ENCODE data around the gene ZNF609. TPM values are rescaled to one million over a fixed set of nuclear protein-coding genes. Genes with fewer than 3 reads are reported as not detected.

The ZNF609 gene
- polyA plus RNA-seq, 1 donor (not counting 4 experiments of a cell fraction or from before 2014, with no cell fraction given), result 16.9 TPM

- Histone ChIP-seq H3K4me3 (ENCODE audit: control insufficient read depth in 2 of 3, extremely low read depth in 1 of 3, insufficient read depth in 2 of 3, low read depth in 1 of 3, low read length in 3 of 3) (no peak overlapping the region), H3K4me2 (ENCODE audit: control insufficient read depth, extremely low read depth, insufficient read depth, low read depth, low read length) (no peak overlapping the region), H3K9me3 (ENCODE audit: control insufficient read depth, low read depth, low read length) (no peaks in the 10 kb centered on the region), H3K4me1 (ENCODE audit: control insufficient read depth, extremely low read depth, insufficient read depth, low read length) (no peaks in the 10 kb centered on the region), H3K27me3 (ENCODE audit: control insufficient read depth, extremely low read depth, insufficient read depth, low read length) (no peaks in the 10 kb centered on the region), H4K20me1 (ENCODE audit: control insufficient read depth, extremely low read depth, insufficient read depth, low read length) (no peaks in the 10 kb centered on the region), H3K9ac (ENCODE audit: control insufficient read depth, extremely low read depth, insufficient read depth, low read length) (no peak overlapping the region), H3K9me1 (ENCODE audit: control insufficient read depth, extremely low read depth, insufficient read depth, low read length) (no peaks in the 10 kb centered on the region), H3K27ac (ENCODE audit: control insufficient read depth, insufficient read depth, low read length) (no peak overlapping the region), H3K79me2 (ENCODE audit: control insufficient read depth, insufficient read depth, low read length) (peaks cover 12% of the 10 kb centered on the region), H2AFZ (ENCODE audit: control insufficient read depth, low read length) (no peak overlapping the region), H3K36me3 (ENCODE audit: control insufficient read depth in 2 of 2, extremely low read depth in 1 of 2, insufficient read depth in 2 of 2, low read length in 2 of 2) (peaks cover 0 to 1% of the 10 kb centered on the region in 2 experiments)
- DNase-seq (ENCODE audit: low read depth, low spot score) (no peak), FAIRE-seq (no peak)
- TF ChIP-seq CTCF (optimal IDR thresholded peaks at IDR 0.05 in 1 of 3, IDR thresholded peaks at IDR 0.05 in 1 of 3, conservative IDR thresholded peaks at IDR 0.05 in 1 of 3; ENCODE audit: extremely low read depth in 1 of 3, insufficient read depth in 2 of 3, low read length in 3 of 3) (no peak), EZH2 (IDR thresholded peaks at IDR 0.05; ENCODE audit: low read length) (no peak)
- dilution Hi-C loops (cut with MboI; ENCODE audit: extremely low pct_ligation_motif_present, low sequenced_read_pairs), result no loop called here
Observed at GRCh38 chr15:64485796-64486195, 25.4 kb downstream of the ZNF609 start.

DNA sequence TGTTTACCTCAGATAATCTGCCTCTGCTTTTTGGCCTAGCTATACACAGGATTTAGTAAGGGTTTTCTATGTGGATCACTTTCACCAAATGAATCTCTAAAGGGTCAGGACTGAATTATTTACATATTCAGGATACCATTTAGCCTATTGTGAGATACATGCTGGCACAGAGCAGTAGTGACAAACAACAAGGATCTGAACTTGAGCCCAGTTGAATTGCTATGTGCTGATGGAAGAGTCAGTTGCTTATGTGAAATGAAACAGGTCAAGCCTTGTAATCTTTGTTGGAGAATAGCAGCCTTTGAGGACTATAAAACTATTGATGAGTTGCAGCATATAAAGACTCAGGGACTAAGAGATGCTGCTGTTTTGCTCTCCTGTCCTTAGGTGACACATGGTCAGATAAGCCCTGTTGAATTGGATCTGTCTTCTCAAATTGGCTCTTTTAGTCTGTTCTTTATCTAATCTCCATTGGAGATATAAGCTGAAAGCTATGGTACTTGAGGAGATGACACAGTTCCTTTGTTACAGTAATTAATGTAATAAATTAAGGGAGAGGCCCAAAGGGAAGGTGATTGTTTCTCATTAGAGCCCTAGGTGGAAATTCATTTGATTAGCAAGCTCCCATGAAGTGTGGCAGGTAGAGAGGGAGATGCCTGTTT, 30.4 kb downstream of the ZNF609 start:
- peaks cover 0 to 1% of the 10 kb centered on the region in 2 experiments for H3K36me3 ChIP-seq (ENCODE audit: control insufficient read depth in 2 of 2, extremely low read depth in 1 of 2, insufficient read depth in 2 of 2, low read length in 2 of 2)
- no peak for FAIRE-seq
- peaks cover 2% of the 10 kb centered on the region for H3K9me1 ChIP-seq (ENCODE audit: control insufficient read depth, extremely low read depth, insufficient read depth, low read length)
- DNase-seq (ENCODE audit: low read depth, low spot score), result no peak
- no peaks in the 10 kb centered on the region for H3K9me3 ChIP-seq (ENCODE audit: control insufficient read depth, low read depth, low read length)
- no peak overlapping the region for H2AFZ ChIP-seq (ENCODE audit: control insufficient read depth, low read length)
- dilution Hi-C loops (cut with MboI; ENCODE audit: extremely low pct_ligation_motif_present, low sequenced_read_pairs), result no loop called here
- peaks cover 15% of the 10 kb centered on the region for H3K79me2 ChIP-seq (ENCODE audit: control insufficient read depth, insufficient read depth, low read length)
- H3K27ac ChIP-seq (ENCODE audit: control insufficient read depth, insufficient read depth, low read length), result no peak overlapping the region
- no peak overlapping the region for H3K9ac ChIP-seq (ENCODE audit: control insufficient read depth, extremely low read depth, insufficient read depth, low read length)
- no peaks in the 10 kb centered on the region for H4K20me1 ChIP-seq (ENCODE audit: control insufficient read depth, extremely low read depth, insufficient read depth, low read length)
- no peaks in the 10 kb centered on the region for H3K27me3 ChIP-seq (ENCODE audit: control insufficient read depth, extremely low read depth, insufficient read depth, low read length)
- no peaks in the 10 kb centered on the region for H3K4me1 ChIP-seq (ENCODE audit: control insufficient read depth, extremely low read depth, insufficient read depth, low read length)
- TF ChIP-seq CTCF (optimal IDR thresholded peaks at IDR 0.05 in 1 of 3, IDR thresholded peaks at IDR 0.05 in 1 of 3, conservative IDR thresholded peaks at IDR 0.05 in 1 of 3; ENCODE audit: extremely low read depth in 1 of 3, insufficient read depth in 2 of 3, low read length in 3 of 3) (no peak), EZH2 (IDR thresholded peaks at IDR 0.05; ENCODE audit: low read length) (no peak)
- H3K4me3 ChIP-seq (ENCODE audit: control insufficient read depth in 2 of 3, extremely low read depth in 1 of 3, insufficient read depth in 2 of 3, low read depth in 1 of 3, low read length in 3 of 3), result no peak overlapping the region
- no peak overlapping the region for H3K4me2 ChIP-seq (ENCODE audit: control insufficient read depth, extremely low read depth, insufficient read depth, low read depth, low read length)
